Lower leg skin (tissue), 3 donors: ENCODE data around the gene MALSU1.

Source experiments
- CTCF ChIP-seq, 3 donors: fragments of 450-650 bp; IDR thresholded peaks; one replicate each; pipeline ENCODE4 v1.5.1; 2016; ENCODE audit warnings: antibody characterized with exemption in 3 of 3, mild to moderate bottlenecking in 3 of 3, moderate library complexity in 2 of 3
- POLR2A ChIP-seq, 2 donors: fragments of 450-650 bp; IDR thresholded peaks; one replicate each; pipeline ENCODE4 v1.6.1; 2016 to 2017; ENCODE audit warnings: antibody characterized with exemption in 2 of 2, mild to moderate bottlenecking in 1 of 2, moderate library complexity in 1 of 2

- no peak for TF ChIP-seq CTCF (IDR thresholded peaks at IDR 0.05)
- no peak for TF ChIP-seq POLR2A (IDR thresholded peaks at IDR 0.05)
Observed at GRCh38 chr7:23347682-23348180, 48.6 kb downstream of the MALSU1 start.
